Mucosa of gallbladder (tissue), 1 donor: Measurements from ENCODE around the gene MVB12B. TPM values are rescaled to one million over a fixed set of nuclear protein-coding genes. Genes with fewer than 3 reads are reported as not detected.
A peak's percentile ranks its signal among the peaks of the same experiment; 100 is the strongest.
"Not testable (repeated sequence)": the region's sequence is repeated elsewhere in the genome, so short reads cannot be mapped to it uniquely, and the experiment has no call there.

Source experiments
- DNase-seq: peaks from one replicate; pipeline ENCODE4 v3.0.0-alpha.2; 2020; ENCODE audit warnings: low spot score
- total RNA-seq: library from RNA; stranded (reverse); gene quantifications from one replicate; pipeline ENCODE4 v1.2.1, GENCODE V29; 2021
- donor health status: DM: no; HTN: no; CAD: no.

MVB12B gene
- total RNA-seq, 1 donor from 2014 or later, result 13.3 TPM

- no peak for DNase-seq
These were observed 145.7 kb downstream of the MVB12B start for GRCh38 chr9:126472198-126472947.

GRCh38 chr9:126472948-126473298, 146.3 kb downstream of the MVB12B start:
- no peak for DNase-seq

- no peak for DNase-seq
These were observed 147.7 kb downstream of the MVB12B start for GRCh38 chr9:126474206-126474765.

DNA sequence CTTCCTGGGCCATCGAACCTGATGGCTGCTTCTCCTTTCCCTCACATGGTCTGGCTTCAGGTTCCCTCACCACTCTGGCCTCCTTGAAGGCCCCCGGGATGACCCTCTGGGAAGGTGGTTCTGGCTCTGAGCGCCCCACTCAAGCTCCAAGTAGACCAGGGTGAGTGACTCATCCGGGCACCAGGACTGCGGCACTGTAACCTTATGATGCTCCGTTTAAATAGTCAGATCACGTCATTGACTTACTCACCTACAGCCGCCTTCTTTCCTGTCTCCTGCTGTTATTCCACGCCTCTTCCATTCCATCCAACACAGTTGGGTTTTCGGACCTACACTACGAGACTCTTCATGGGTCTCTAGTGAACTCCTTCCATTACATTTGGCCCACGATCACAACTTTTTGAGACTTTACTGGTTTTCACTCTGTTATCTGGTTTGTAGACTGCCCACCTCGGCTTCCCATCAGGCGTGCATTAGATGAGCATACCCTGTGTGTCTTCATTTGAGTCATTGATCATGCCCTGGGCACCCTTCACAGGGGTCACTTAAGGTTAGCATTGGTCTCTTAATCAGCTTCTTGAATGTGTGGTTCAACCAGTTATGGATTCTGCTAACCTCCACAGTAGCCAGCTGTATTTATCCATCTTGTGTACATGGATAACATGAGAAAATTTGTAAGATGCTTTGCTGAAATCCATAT, 148.3 kb downstream of the MVB12B start:
- DNase-seq, result no peak

GRCh38 chr9:126475933-126476555, 149.4 kb downstream of the MVB12B start:
- no peak for DNase-seq

DNA sequence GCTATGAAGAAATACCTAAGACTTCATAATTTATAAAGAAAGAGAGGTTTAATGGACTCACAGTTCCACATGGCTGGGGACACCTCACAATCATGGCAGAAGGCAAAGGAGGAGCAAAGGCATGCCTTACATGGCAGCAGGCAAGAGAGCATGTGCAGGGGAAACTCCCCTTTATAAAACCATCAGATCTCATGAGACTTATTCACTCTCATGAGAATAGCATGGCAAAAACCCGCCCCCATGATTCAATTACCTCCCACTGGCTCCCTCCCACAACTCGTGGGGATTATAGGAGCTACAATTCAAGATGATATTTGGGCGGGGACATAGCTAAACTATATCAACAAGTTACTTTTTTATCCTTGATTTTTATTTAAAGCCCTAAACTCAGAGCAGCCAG, 150.8 kb downstream of the MVB12B start:
- DNase-seq, result not testable (repeated sequence)

GRCh38 chr9:126478216-126478981, 151.8 kb downstream of the MVB12B start:
- DNase-seq, result no peak

- DNase-seq, result no peak
These were observed 152.9 kb downstream of the MVB12B start for GRCh38 chr9:126479515-126479914.

GRCh38 chr9:126480813-126481212, 154.2 kb downstream of the MVB12B start:
- no peak for DNase-seq

- DNase-seq, result no peak
These were observed 155.2 kb downstream of the MVB12B start for GRCh38 chr9:126481862-126482261.

GRCh38 chr9:126482361-126483044, 155.9 kb downstream of the MVB12B start:
- peak; percentile 48 for DNase-seq

GRCh38 chr9:126483468-126484073, 156.9 kb downstream of the MVB12B start:
- no peak for DNase-seq

DNA sequence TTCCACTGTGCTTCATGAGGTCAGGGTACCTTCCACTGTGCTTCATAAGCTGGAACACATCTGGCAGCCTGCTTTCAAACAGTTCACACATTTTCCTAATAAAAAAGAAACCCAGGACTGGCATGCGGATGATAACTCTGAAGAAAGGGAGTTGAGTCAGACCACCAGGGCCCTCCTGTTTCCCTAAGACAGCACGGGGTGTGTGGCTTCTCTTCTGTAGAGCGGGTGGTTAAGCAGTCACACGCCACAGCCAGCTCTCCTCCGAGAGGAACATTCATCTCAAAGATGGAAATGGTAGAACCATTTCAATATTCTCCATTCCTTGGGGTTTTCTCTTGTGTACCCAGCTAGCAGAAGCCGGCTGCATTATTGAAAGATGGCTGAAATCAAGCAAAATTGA, 159.0 kb downstream of the MVB12B start:
- DNase-seq, result no peak

DNA sequence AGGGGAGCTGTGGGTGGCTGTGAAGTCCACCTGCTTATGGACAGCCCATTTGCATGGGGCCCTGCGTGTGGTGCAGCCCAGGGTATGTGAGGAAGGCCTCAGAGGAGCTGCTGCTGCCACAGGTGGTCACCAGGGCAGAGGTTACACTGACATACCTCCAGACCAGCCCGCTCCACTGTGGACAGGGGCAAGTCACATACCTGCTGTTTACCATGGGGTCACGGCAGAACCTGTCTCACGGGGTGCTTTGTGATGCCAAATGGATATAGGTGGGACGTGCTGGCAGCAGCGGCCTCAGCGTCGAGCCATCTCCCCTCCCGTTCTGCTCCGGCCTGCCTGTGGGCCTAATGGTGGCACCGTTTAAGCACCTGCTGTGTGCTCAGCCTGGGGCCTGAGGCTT, 159.6 kb downstream of the MVB12B start:
- no peak for DNase-seq

DNA sequence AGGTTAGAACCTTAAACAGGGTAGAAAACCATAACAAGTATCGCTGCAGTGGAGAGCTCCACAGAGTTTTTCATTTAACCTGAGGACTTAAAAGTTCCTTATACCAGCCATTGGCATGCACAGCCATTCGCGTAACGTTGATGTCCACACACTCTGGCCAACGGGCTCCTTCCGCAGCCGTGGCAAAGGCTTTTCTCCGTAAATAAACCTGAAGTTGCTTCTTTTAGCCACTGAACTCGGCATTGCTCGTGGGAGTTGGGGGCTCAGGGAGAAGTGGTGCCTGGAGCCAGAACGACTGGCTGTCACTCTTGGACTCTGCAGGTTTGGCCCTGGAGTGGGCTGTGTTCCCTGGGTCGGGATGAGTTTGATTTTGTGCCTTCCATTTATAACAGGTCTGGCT, 161.2 kb downstream of the MVB12B start:
- no peak for DNase-seq

- no peak for DNase-seq
These were observed 161.7 kb downstream of the MVB12B start for GRCh38 chr9:126488310-126488709.

DNA sequence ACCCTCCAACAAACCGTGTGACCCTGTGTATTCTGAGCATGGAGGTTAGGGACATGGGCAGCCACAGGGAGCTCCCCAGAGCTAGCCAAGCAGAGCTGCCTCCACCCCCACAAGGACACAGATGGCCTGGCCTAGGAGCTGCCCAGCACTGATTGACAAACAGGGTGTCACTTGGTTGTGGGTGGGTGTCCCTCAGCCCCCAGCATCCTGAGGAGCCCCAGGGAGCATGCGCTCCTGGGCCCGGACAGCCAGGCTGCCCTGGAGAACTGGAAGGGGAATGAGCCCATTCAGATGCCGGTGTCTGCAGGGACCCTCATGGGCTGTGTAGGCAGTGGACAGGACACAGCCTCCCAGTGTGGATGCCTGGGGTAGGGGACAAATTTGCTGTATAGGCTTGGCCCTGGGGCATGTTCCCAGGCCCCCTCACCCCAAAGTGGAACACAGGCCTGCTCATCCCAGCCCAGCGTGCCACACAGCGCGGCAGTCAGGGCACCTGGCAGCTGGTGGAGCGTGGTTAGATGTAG, 162.3 kb downstream of the MVB12B start:
- DNase-seq, result no peak

GRCh38 chr9:126489581-126490213, 163.1 kb downstream of the MVB12B start:
- DNase-seq, result no peak

- no peak for DNase-seq
These were observed 163.6 kb downstream of the MVB12B start for GRCh38 chr9:126490214-126490631.
